ENCODE measurements around the gene HAPLN3. TPM values are rescaled to one million over a fixed set of nuclear protein-coding genes. Genes with fewer than 3 reads are reported as not detected.

Gene HAPLN3
- total RNA-seq, 1 experiment from 2014 or later = 8.8 TPM

- Mint-ChIP-seq H3K36me3 (ENCODE audit: insufficient read depth, unreplicated experiment) (no peaks in the 10 kb centered on the region), H3K9me3 (ENCODE audit: low read depth, unreplicated experiment) (no peaks in the 10 kb centered on the region), H3K27me3 (ENCODE audit: unreplicated experiment) (no peaks in the 10 kb centered on the region), H3K27ac (ENCODE audit: unreplicated experiment) (no peak overlapping the region), H3K4me1 (ENCODE audit: low read depth, unreplicated experiment) (no peaks in the 10 kb centered on the region), H3K4me3 (ENCODE audit: low read depth, unreplicated experiment) (no peak overlapping the region)
- no TSS peak for BruUV-seq (replicated peaks)
- CTCF ChIA-PET = interaction anchor here (1.3 kb wide), 1 partner anchor 16 kb away, joined by 4 read pairs; no protein-coding TSS in a partner anchor
- intact Hi-C loops (cut with micrococcal nuclease; ENCODE audit: unreplicated experiment) = no loop called here
- DNase-seq = no peak
- no peak for TF ChIP-seq CTCF (IDR thresholded peaks at IDR 0.05; ENCODE audit: unreplicated experiment)
These were observed 6.6 kb downstream of the HAPLN3 start for GRCh38 chr15:88888719-88889118.

DNA sequence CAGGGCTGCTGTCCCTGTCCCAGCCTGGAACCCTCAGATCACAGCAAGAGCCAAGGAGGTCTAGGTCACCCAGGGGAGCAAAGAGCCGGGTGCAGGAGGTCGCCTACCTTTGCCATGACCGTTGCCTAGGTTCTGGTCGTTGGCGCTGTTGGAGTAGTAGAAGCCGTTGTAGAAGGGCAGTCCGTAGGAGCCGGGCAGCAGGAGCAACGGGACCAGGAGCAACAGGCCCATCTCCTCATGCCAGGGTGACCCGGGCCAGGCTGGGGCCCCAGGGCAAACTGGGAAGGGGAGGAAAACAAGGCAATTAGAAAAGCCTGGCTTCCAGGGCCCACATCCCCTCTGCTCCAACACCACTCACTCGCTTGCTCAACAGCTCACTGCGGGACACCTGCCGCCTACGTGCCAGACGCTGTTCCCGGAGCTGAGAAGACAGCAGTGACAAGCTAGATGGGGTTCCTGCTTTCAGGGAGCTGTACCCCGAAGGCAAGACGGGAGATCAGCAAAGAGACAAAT is 8.2 kb downstream of the HAPLN3 start:
- H3K36me3 Mint-ChIP-seq (ENCODE audit: insufficient read depth, unreplicated experiment) = no peaks in the 10 kb centered on the region
- intact Hi-C loops (cut with micrococcal nuclease; ENCODE audit: unreplicated experiment) = no loop called here
- no peaks in the 10 kb centered on the region for H3K9me3 Mint-ChIP-seq (ENCODE audit: low read depth, unreplicated experiment)
- H3K4me3 Mint-ChIP-seq (ENCODE audit: low read depth, unreplicated experiment) = no peak overlapping the region
- DNase-seq = no peak
- no peak overlapping the region for H3K27ac Mint-ChIP-seq (ENCODE audit: unreplicated experiment)
- H3K4me1 Mint-ChIP-seq (ENCODE audit: low read depth, unreplicated experiment) = no peaks in the 10 kb centered on the region
- no peak for TF ChIP-seq CTCF (IDR thresholded peaks at IDR 0.05; ENCODE audit: unreplicated experiment)
- no peaks in the 10 kb centered on the region for H3K27me3 Mint-ChIP-seq (ENCODE audit: unreplicated experiment)
- CTCF ChIA-PET = interaction anchor here (0.6 kb wide), 1 partner anchor 882 kb away, joined by 6 read pairs; no protein-coding TSS in a partner anchor
- BruUV-seq (replicated peaks) = no TSS peak

- TF ChIP-seq CTCF (IDR thresholded peaks at IDR 0.05; ENCODE audit: unreplicated experiment) = no peak
- no peaks in the 10 kb centered on the region for H3K9me3 Mint-ChIP-seq (ENCODE audit: low read depth, unreplicated experiment)
- H3K4me1 Mint-ChIP-seq (ENCODE audit: low read depth, unreplicated experiment) = no peaks in the 10 kb centered on the region
- no peaks in the 10 kb centered on the region for H3K27me3 Mint-ChIP-seq (ENCODE audit: unreplicated experiment)
- CTCF ChIA-PET = interaction anchor here (1.3 kb wide), 1 partner anchor 8 kb away, joined by 4 read pairs; no protein-coding TSS in a partner anchor
- BruUV-seq (replicated peaks) = no TSS peak
- DNase-seq = no peak
- intact Hi-C loops (cut with micrococcal nuclease; ENCODE audit: unreplicated experiment) = no loop called here
- H3K4me3 Mint-ChIP-seq (ENCODE audit: low read depth, unreplicated experiment) = no peak overlapping the region
- H3K36me3 Mint-ChIP-seq (ENCODE audit: insufficient read depth, unreplicated experiment) = no peaks in the 10 kb centered on the region
- H3K27ac Mint-ChIP-seq (ENCODE audit: unreplicated experiment) = no peak overlapping the region
These were observed 12.6 kb downstream of the HAPLN3 start for GRCh38 chr15:88882785-88883184.

- H3K36me3 Mint-ChIP-seq (ENCODE audit: insufficient read depth, unreplicated experiment) = no peaks in the 10 kb centered on the region
- intact Hi-C loops (cut with micrococcal nuclease; ENCODE audit: unreplicated experiment) = no loop called here
- H3K4me3 Mint-ChIP-seq (ENCODE audit: low read depth, unreplicated experiment) = no peak overlapping the region
- no TSS peak for BruUV-seq (replicated peaks)
- no peaks in the 10 kb centered on the region for H3K9me3 Mint-ChIP-seq (ENCODE audit: low read depth, unreplicated experiment)
- H3K27me3 Mint-ChIP-seq (ENCODE audit: unreplicated experiment) = no peaks in the 10 kb centered on the region
- DNase-seq = no peak
- CTCF ChIA-PET = no interaction called here
- H3K4me1 Mint-ChIP-seq (ENCODE audit: low read depth, unreplicated experiment) = no peaks in the 10 kb centered on the region
- no peak overlapping the region for H3K27ac Mint-ChIP-seq (ENCODE audit: unreplicated experiment)
- TF ChIP-seq CTCF (IDR thresholded peaks at IDR 0.05; ENCODE audit: unreplicated experiment) = no peak
These were observed 13.6 kb downstream of the HAPLN3 start for GRCh38 chr15:88881775-88882174.
